H1 (cell line): Measurements from ENCODE around the gene ZNF525. TPM values are rescaled to one million over a fixed set of nuclear protein-coding genes. Genes with fewer than 3 reads are reported as not detected.

Experiments
- polyA plus RNA-seq, 7 experiments: library from polyadenylated mRNA; depleted of rRNA in 3 of 7; stranded (reverse) in 5 of 7; unstranded in 2 of 7; fragments of >200 nt in 5 of 7; fragments of 200-250 nt in 2 of 7; gene quantifications; 1 replicate in 5 of 7; 2 replicates in 1 of 7; 4 replicates in 1 of 7; pipeline versions ENCODE4 v1.2.1 to v1.2.3, GENCODE V29; 2011 to 2013; ENCODE audit warnings: missing spikeins in 2 of 7, mixed read lengths in 2 of 7
- total RNA-seq: library from RNA; stranded (reverse); fragmentation: NEBNext Ultra II Directional; extraction: Animal tissue kit (Norgen Biotek cat#: 25700); gene quantifications from 2 replicates; pipeline ENCODE4 v1.2.1, GENCODE V29; 2021
- TF ChIP-seq, protein P1 (sequence below): IDR thresholded peaks from 2 replicates; pipeline ENCODE4 v1.6.1; 2012; ENCODE audit warnings: inconsistent platforms

The ZNF525 gene
- total and polyA plus RNA-seq, 2 of the 8 experiments (the other 6 are each of a cell fraction or from before 2014, with no cell fraction given), result 8.2 to 63.4 TPM

DNA sequence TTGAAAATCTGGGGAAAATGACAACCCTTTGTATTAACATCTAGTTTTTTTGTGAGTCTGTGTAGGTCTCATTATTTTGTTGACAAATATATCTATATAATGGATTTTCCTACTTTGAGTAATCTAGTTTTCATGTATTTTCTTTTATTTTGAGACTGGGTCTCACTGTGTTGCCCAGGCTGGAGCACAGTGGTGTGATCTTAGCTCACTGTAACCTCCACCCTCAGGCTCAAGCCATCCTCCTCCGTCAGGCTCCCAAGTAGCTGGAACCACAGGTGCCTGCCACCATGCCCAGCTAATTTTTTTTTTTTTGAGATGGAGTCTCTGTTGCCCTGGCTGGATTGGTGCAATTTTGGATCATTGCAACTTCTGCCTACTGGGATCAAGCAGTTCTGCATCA lies 9.2 kb downstream of the ZNF525 start (continued):
- TF ChIP-seq, protein P1, sequence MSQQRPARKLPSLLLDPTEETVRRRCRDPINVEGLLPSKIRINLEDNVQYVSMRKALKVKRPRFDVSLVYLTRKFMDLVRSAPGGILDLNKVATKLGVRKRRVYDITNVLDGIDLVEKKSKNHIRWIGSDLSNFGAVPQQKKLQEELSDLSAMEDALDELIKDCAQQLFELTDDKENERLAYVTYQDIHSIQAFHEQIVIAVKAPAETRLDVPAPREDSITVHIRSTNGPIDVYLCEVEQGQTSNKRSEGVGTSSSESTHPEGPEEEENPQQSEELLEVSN, result no peak
- TF ChIP-seq, all 59 proteins: peak for 0
